KOPT-K1 (cell line): ENCODE data around the gene FXR2.
"Not testable (repeated sequence)": the region's sequence is repeated elsewhere in the genome, so short reads cannot be mapped to it uniquely, and the experiment has no call there.

Experiments used
- H3K27ac ChIP-seq: fragments of 200-600 bp; sonication (generic); 2 replicates; pipeline ENCODE4 v1.5.1; 2016; ENCODE audit warnings: antibody characterized with exemption, mild to moderate bottlenecking, low read depth, low read length; ENCODE audit not compliant: poor library complexity, severe bottlenecking
- H3K36me3 ChIP-seq: fragments of 200-600 bp; sonication (generic); 2 replicates; pipeline ENCODE4 v1.5.1; 2017; ENCODE audit warnings: antibody characterized with exemption, mild to moderate bottlenecking, low read length, moderate library complexity; ENCODE audit not compliant: insufficient read depth
- H3K9me3 ChIP-seq: fragments of 200-600 bp; sonication (generic); 2 replicates; pipeline ENCODE4 v1.5.1; 2017; ENCODE audit warnings: antibody characterized with exemption, low read length, mild to moderate bottlenecking; ENCODE audit not compliant: insufficient read depth, poor library complexity, severe bottlenecking

FXR2 gene

DNA sequence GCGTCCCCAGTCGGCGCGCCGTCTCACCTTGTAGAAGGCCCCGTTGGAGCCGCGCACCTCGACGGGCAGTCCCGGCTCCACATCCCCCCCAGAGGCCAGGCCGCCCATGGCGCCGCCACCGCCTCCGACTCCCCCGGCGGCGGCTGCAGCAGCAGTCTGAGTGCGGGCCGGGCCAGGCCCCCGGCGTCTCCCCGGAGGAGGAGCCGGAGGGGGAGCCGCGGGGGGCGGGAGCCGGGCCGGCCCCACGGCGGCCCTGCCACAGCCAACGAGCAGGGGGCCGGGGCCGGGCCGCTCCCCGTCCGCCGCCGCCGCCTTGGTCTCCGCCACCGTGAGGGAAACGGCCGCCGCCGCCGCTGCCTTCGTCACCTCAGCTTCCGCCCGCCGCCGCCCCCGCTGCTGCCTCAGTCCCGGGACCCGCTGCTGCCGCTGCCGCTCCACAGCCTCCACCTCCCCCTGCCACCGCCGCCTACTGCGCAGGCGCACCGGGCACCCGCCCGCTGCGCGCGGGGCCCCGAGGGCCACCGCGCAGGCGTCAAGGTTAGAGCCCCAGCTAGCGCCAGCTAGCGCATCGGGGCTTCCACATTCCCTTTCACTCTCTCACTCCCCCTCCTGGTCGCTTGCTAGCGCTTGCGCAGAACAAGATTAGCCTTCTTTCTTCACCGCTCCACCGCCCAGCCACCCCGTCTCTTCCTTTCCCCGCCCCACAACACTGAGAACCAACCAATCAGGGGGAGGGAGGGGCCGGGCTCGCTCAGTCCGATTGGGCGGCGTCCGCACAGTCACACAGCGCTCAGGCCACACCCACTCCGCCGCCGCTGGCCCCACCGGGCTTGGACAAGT is at the start of gene FXR2:
Gene FXR2 (minus strand): TSS at position 473 of the 840 bp plus-strand sequence. CDS start 365 bp downstream, at position 108.
- Histone ChIP-seq H3K36me3 (peaks cover 25% of the 10 kb centered on the region), H3K9me3 (no peaks in the 10 kb centered on the region), H3K27ac (peak within 1 kb of the TSS; percentile 73)

- Histone ChIP-seq H3K36me3 (no peaks in the 10 kb centered on the region), H3K27ac (no peak overlapping the region), H3K9me3 (no peaks in the 10 kb centered on the region)
These were observed 42.4 kb upstream of the FXR2 start for GRCh38 chr17:7656958-7657609.

- no peak overlapping the region for H3K27ac ChIP-seq
- no peaks in the 10 kb centered on the region for H3K9me3 ChIP-seq
- no peaks in the 10 kb centered on the region for H3K36me3 ChIP-seq
These were observed 40.8 kb upstream of the FXR2 start for GRCh38 chr17:7655541-7655840.

GRCh38 chr17:7654832-7655540 is 40.3 kb upstream of the FXR2 start:
- no peaks in the 10 kb centered on the region for H3K36me3 ChIP-seq
- no peak overlapping the region for H3K27ac ChIP-seq
- H3K9me3 ChIP-seq: no peaks in the 10 kb centered on the region

DNA sequence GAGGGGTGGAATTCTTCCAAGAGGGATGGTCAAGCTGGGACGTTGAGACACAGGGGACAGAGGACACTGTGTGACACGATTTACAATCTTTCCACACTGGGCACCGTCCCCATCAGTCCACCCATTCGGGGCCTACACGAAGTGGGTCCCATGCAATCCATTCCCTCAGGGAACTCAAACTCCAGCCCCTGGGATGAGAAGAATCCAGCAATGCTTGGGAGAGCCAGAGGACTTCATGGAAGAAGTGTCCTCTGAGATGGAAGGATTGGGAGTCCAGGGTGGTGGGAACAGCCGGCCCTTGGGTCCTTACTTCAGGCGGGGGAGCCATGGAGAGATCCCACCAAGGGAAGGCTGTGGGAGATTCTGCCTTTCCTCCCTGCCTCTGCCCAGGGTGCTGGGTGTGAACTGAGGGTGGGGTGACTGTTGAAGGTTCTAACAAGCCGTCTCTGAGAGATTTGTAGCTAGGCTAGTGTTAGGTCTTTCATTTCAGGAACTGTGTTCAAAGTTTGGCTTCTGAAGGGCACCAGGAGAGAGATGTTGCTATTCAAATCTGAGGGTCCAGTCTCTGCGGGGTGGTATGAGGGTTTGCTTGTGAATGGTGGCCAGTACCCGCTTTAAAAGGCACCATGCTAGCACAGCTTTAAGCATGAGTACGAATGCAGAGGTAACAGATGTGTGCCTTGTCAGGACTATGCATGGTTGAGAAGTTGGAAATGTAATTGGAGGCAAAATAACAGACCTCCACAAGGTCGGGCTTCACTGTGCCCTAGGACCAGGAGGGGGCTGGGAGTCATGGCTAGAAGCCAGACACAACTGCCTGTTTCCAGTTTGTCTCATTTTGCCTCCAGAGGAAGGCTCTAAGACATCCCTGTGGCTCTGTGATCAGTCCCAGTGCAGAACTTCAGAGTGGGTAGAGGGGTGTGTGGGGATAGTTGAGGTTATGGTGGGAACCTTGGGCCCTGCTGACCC is 38.0 kb upstream of the FXR2 start:
- H3K36me3 ChIP-seq: no peaks in the 10 kb centered on the region
- no peak overlapping the region for H3K27ac ChIP-seq
- no peaks in the 10 kb centered on the region for H3K9me3 ChIP-seq

GRCh38 chr17:7651665-7652387 is 37.1 kb upstream of the FXR2 start:
- Histone ChIP-seq H3K9me3 (no peaks in the 10 kb centered on the region), H3K36me3 (no peaks in the 10 kb centered on the region), H3K27ac (no peak overlapping the region)

DNA sequence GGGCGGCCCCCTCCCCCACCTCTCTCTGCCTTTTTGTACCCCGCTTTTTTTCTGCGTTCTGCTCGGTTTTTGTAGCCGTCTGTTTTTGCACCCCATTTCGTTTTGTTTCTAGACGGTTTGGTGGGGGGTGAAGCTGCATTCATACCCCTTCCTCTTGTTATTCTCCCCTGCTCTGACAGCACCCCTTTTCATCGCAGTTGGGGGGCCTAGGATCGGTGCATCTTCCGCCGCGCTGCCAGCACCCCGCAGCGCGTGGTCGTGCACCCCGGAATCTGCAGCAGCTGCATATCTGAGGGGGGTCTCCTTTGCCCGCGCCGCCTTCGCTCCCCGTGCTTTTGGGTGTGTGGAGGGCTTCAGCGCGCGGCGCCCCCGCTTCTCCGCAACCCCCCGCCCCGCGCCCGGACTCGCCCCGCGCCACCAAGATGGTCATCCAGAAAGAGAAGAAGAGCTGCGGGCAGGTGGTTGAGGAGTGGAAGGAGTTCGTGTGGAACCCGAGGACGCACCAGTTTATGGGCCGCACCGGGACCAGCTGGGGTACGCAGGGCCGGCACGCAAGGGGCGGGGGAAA is 36.5 kb upstream of the FXR2 start:
- no peaks in the 10 kb centered on the region for H3K36me3 ChIP-seq
- H3K27ac ChIP-seq: no peak overlapping the region
- no peaks in the 10 kb centered on the region for H3K9me3 ChIP-seq

DNA sequence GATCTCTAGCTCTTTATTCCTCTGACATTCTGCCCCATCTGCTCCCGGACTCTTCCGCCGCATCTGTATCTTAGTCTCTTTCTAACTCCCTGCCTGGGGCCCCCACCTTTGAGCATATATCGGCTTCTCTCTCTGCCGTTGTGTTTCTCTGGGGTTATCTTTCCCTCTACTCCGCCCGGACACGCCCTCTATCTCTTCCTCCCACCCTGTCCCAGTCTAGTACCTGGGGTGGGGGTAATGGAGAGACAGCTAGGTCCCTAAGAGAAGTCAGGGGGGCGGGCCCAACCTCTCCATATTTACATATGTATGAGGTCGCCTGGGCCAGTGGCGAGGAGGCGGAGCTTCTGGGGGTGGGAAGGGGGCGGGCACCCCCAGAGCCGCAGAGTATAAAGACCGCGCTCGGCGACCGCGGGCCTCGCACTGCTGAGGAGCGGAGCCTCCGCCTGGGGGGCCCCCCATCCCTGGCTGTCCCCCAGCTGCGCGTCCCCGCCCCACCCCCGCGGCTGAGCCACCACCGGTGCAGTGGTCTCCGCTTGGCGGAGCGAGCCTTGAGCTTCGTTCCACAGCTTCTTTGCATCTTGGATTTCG is 35.9 kb upstream of the FXR2 start, which contains the start of gene ATP1B2:
Gene ATP1B2 (plus strand): TSS at position 418 of the 588 bp plus-strand sequence. CDS start 593 bp downstream, outside the sequence.
- Histone ChIP-seq H3K27ac (no peak within 1 kb of the TSS), H3K9me3 (no peaks in the 10 kb centered on the region), H3K36me3 (no peaks in the 10 kb centered on the region)

DNA sequence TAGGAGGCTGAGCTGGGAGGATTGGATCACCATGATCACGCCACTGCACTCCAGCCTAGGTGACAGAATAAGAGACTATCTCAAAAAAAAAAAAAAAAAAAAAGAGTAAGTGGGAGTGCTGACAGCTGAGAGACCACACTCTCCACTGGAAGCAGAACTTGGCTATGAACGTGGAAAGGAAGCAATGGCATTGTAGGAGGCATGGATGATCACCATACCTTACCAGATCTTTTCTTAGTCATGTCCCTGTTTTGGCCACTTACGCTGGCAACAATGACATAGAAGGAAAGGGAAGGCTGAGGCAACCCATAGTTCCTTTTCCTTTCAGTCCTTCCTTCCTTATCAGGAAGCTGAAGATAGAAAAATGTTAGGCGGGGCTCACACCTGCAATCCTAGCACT is 32.3 kb upstream of the FXR2 start:
- Histone ChIP-seq H3K9me3 (no peaks in the 10 kb centered on the region), H3K27ac (no peak overlapping the region), H3K36me3 (no peaks in the 10 kb centered on the region)

DNA sequence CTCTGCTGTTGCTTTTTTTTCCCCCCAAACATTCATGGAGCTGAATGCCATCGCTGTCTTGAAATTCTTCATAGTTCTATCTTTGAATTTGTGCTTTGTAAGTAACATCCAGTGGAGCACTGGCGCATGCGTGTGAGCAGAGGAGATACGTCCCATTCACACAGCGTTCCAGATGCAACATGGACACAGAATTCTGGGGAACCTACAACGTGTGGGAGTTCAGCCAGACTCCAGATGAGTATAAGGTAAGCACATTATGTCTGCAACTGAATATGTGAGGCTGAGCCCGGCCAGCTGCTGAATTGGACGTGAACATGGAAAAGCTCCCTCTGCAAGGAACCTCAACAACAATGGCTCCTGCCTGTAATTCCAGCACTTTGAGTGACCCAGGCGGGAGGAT is 31.8 kb upstream of the FXR2 start:
- Histone ChIP-seq H3K27ac (no peak overlapping the region), H3K36me3 (no peaks in the 10 kb centered on the region), H3K9me3 (no peaks in the 10 kb centered on the region)

DNA sequence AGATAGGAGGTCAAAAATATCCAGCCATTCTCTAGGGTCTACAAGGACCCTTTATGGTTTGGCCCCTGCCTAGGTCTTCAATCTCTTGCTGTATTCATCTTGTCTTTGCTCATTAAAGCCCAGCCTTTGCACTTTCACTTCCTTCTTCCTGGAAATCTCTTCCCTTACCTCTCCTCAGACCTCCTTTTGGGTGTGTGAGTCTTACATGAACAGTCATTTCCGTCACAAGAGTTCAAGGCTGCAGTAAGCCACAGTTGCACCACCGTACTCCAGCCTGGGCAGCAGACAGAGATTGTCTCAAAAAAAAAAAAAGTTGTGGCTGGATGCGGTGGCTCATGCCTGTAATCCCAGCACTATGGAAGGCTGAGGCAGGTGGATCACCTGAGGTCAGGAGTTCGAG is 30.1 kb upstream of the FXR2 start:
- Histone ChIP-seq H3K27ac (no peak overlapping the region), H3K9me3 (no peaks in the 10 kb centered on the region), H3K36me3 (no peaks in the 10 kb centered on the region)

DNA sequence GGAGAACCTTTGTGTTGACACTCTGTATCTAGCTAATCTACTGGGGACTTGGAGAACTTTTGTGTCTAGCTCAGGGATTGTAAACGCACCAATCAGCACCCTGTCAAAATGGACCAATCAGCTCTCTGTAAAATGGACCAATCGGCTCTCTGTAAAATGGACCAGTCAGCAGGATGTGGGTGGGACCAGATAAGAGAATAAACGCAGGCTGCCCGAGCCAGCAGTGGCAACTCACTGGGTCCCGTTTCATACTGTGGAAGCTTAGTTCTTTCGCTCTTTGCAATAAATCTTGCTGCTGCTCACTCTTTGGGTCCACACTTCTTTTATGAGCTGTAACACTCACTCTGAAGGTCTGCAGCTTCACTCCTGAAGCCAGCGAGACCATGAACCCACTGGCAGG is 26.9 kb upstream of the FXR2 start:
- not testable (repeated sequence) for H3K27ac ChIP-seq, H3K36me3 ChIP-seq, H3K9me3 ChIP-seq

DNA sequence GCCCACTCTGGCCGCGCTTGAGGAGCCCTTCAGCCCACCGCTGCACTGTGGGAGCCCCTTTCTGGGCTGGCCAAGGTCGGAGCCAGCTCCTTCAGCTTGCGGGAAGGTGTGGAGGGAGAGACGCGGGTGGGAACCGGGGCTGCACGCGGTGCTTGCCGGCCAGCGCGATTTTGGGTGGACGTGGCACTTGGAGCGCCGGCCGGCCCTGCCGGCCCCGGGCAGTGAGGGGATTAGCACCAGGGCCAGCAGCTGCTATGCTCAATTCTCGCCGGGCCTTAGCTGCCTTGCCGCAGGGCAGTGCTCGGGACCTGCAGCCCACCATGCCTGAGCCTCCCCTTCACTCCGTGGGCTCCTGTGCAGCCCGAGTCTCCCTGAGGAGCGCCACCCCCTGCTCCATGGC is 26.1 kb upstream of the FXR2 start:
- Histone ChIP-seq H3K36me3 (no peaks in the 10 kb centered on the region), H3K9me3 (no peaks in the 10 kb centered on the region)

More for the DNA sequence above, 26.1 kb upstream of the FXR2 start:
- H3K27ac ChIP-seq: no peak overlapping the region
